BLaER1 (cell line): ENCODE results near the gene CUL1.
A peak's percentile ranks its signal among the peaks of the same experiment; 100 is the strongest.

Experiments
- H3K27ac ChIP-seq: shearing (Covaris generic); formaldehyde crosslinking; 2 replicates; pipeline ENCODE4 v1.8.1; 2022
- H3K27me3 ChIP-seq: shearing (Covaris generic); formaldehyde crosslinking; 2 replicates; pipeline ENCODE4 v1.8.1; 2022
- H3K36me3 ChIP-seq: shearing (Covaris generic); formaldehyde crosslinking; 2 replicates; pipeline ENCODE4 v1.8.1; 2022
- H3K4me1 ChIP-seq: shearing (Covaris generic); formaldehyde crosslinking; 2 replicates; pipeline ENCODE4 v1.8.1; 2022
- H3K4me2 ChIP-seq: shearing (Covaris generic); formaldehyde crosslinking; 2 replicates; pipeline ENCODE4 v1.8.1; 2022
- H3K4me3 ChIP-seq: shearing (Covaris generic); formaldehyde crosslinking; 2 replicates; pipeline ENCODE4 v1.8.1; 2022
- H3K9ac ChIP-seq: shearing (Covaris generic); formaldehyde crosslinking; 2 replicates; pipeline ENCODE4 v1.8.1; 2022
- H3K9me3 ChIP-seq: shearing (Covaris generic); formaldehyde crosslinking; 2 replicates; pipeline ENCODE4 v1.8.1; 2022
- H4K20me1 ChIP-seq: shearing (Covaris generic); formaldehyde crosslinking; 2 replicates; pipeline ENCODE4 v1.8.1; 2022
- Cebpa-rat ChIP-seq: shearing (Covaris generic); IDR thresholded peaks from 2 replicates; pipeline ENCODE4 v1.8.1; 2022

Gene CUL1

DNA sequence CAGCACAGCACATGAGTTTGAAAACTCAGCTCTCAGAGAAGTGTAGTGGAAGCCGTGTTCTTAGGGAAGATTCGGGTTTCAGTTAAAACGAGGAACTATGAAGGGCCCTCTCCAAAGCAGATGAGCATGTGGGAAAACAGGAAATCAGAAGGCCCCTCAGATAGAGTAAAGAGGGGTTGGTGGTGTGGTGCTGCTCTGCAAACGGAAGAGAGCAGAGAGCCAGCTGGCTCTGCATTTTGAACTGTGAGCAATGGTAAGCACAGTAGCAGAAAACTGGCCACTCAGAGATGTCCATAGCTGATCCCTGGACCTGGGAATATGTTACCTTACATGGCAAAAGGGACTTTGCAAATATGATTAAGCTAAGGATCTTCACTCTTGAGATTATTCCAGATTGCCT lies 27.9 kb upstream of the CUL1 start:
- TF ChIP-seq Cebpa-rat: no peak

DNA sequence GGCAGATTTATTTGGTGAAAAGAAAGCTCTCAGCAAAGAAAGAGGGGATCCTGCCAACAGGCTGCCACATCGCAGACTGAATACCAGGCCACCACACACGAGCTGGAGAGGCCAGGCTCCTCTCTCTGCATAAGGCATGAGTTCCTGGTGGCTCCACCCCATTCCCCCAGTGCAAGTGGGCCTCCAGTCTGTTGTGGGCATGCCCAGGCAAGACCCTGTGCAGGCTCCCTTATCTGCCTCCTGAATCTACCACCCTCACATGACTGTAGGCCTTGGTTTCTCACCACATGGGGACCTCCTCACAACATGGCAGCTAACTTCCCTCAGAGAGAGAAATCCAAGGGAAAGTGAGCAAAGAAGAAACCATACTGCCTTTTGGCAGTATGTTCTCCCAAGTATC lies 26.7 kb upstream of the CUL1 start:
- Histone ChIP-seq H3K36me3 (no peaks in the 10 kb centered on the region), H3K4me1 (peaks cover 13% of the 10 kb centered on the region), H3K27ac (0 out of 2 replicates have a peak overlapping the region, but pooled peaks have one; percentile 18), H3K9me3 (peaks cover 34% of the 10 kb centered on the region), H3K4me2 (no peak overlapping the region), H3K4me3 (no peak overlapping the region), H3K9ac (no peak overlapping the region), H4K20me1 (no peaks in the 10 kb centered on the region), H3K27me3 (no peaks in the 10 kb centered on the region)
- TF ChIP-seq Cebpa-rat: no peak

More for the DNA sequence above, 27.9 kb upstream of the CUL1 start:
- H3K27me3 ChIP-seq: no peaks in the 10 kb centered on the region
- H3K9me3 ChIP-seq: peaks cover 27% of the 10 kb centered on the region
- peak overlapping the region; percentile 53 for H3K4me2 ChIP-seq
- 0 out of 2 replicates have a peak overlapping the region, but pooled peaks have one; percentile 33 for H3K9ac ChIP-seq
- H3K4me1 ChIP-seq: peaks cover 13% of the 10 kb centered on the region
- H3K36me3 ChIP-seq: no peaks in the 10 kb centered on the region
- no peaks in the 10 kb centered on the region for H4K20me1 ChIP-seq
- peak overlapping the region; percentile 52 for H3K27ac ChIP-seq
- H3K4me3 ChIP-seq: no peak overlapping the region

DNA sequence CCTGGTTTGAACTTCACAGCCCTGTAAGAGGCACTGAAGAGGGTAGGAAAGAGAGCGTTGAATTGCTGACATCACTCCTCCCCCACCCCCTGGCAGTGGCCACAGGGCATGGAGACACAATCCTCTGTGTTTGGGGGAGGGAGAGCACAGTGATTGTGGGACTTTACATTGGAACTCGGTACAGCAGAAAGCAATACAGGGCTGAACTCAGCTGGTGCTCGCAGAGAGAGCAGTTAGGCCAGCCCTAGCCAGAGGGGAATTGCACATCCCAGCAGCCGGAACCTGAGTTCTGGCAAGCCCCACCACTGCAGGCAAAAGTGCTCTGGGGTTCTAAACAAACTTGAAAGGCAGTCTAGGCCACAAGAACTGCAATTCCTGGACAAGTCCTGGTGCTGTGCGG lies 24.0 kb upstream of the CUL1 start:
- Histone ChIP-seq H3K9me3 (peaks cover 34% of the 10 kb centered on the region), H3K27me3 (no peaks in the 10 kb centered on the region), H3K36me3 (no peaks in the 10 kb centered on the region), H3K9ac (no peak overlapping the region), H3K4me1 (peaks cover 18% of the 10 kb centered on the region), H4K20me1 (no peaks in the 10 kb centered on the region), H3K27ac (no peak overlapping the region), H3K4me3 (no peak overlapping the region), H3K4me2 (no peak overlapping the region)
- TF ChIP-seq Cebpa-rat: no peak

DNA sequence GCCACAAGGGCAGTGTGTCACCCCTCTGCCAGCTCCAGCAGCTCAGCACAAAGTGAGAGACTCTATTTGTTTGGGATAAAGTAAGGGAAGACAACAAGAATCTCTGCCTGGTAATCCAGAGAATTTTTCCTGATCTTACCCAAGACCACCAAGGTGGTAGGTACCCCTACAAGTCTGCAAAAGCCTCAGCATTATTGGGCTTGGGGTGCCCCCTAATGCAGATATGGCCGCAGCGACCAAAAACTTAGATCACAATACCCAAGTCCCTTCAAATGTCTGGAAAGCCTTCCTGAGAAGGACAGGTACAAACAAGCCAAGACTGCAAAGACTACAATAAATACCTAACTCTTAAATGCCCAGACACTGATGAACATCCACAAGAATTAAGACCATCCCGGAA lies 22.4 kb upstream of the CUL1 start:
- no peaks in the 10 kb centered on the region for H3K27me3 ChIP-seq
- TF ChIP-seq Cebpa-rat: no peak
- H3K27ac ChIP-seq: no peak overlapping the region
- H3K4me1 ChIP-seq: peaks cover 7% of the 10 kb centered on the region
- H3K4me3 ChIP-seq: no peak overlapping the region
- peaks cover 33% of the 10 kb centered on the region for H3K9me3 ChIP-seq
- H3K36me3 ChIP-seq: no peaks in the 10 kb centered on the region
- no peak overlapping the region for H3K4me2 ChIP-seq
- H3K9ac ChIP-seq: no peak overlapping the region
- H4K20me1 ChIP-seq: no peaks in the 10 kb centered on the region

DNA sequence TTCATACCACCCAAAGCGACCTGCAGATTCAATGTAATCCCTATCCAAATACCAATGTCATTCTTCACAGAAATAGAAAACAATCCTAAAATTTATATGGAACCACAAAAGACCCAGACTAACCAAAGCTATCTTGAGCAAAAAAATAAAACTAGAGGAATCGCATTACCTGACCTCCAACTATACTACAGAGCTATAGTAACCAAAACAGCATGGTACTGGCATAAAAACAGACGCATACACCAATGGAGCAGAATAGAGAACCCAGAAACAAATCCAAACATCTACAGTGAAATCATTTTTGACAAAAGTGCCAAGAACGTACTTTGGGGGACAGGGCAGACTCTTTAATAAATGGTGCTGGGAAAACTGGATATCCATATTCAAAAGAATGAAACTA lies 16.9 kb upstream of the CUL1 start:
- Histone ChIP-seq H3K4me2 (no peak overlapping the region), H3K27me3 (no peaks in the 10 kb centered on the region), H3K9ac (no peak overlapping the region), H3K36me3 (no peaks in the 10 kb centered on the region), H3K27ac (no peak overlapping the region), H3K4me3 (no peak overlapping the region), H3K9me3 (peaks cover 11% of the 10 kb centered on the region), H3K4me1 (0 out of 2 replicates have a peak, but pooled peaks cover 9% of the 10 kb centered on the region), H4K20me1 (no peaks in the 10 kb centered on the region)
- TF ChIP-seq Cebpa-rat: no peak

- Histone ChIP-seq H3K36me3 (no peaks in the 10 kb centered on the region), H4K20me1 (no peaks in the 10 kb centered on the region)
These were observed 14.3 kb upstream of the CUL1 start for GRCh38 chr7:148684289-148684830.

GRCh38 chr7:148686312-148686937 lies 12.3 kb upstream of the CUL1 start:
- H4K20me1 ChIP-seq: no peaks in the 10 kb centered on the region
- H3K9me3 ChIP-seq: peaks cover 11% of the 10 kb centered on the region
- H3K27me3 ChIP-seq: no peaks in the 10 kb centered on the region
- H3K4me3 ChIP-seq: no peak overlapping the region
- no peak overlapping the region for H3K27ac ChIP-seq
- no peak overlapping the region for H3K4me2 ChIP-seq
- no peaks in the 10 kb centered on the region for H3K36me3 ChIP-seq
- H3K9ac ChIP-seq: no peak overlapping the region
- H3K4me1 ChIP-seq: 0 out of 2 replicates have a peak, but pooled peaks cover 4% of the 10 kb centered on the region
- no peak for TF ChIP-seq Cebpa-rat

More at GRCh38 chr7:148684289-148684830, 14.3 kb upstream of the CUL1 start:
- H3K4me2 ChIP-seq: no peak overlapping the region
- peaks cover 11% of the 10 kb centered on the region for H3K9me3 ChIP-seq
- no peak overlapping the region for H3K4me3 ChIP-seq
- H3K4me1 ChIP-seq: 0 out of 2 replicates have a peak, but pooled peaks cover 4% of the 10 kb centered on the region
- no peak for TF ChIP-seq Cebpa-rat
- no peak overlapping the region for H3K27ac ChIP-seq
- H3K9ac ChIP-seq: no peak overlapping the region
- H3K27me3 ChIP-seq: no peaks in the 10 kb centered on the region

DNA sequence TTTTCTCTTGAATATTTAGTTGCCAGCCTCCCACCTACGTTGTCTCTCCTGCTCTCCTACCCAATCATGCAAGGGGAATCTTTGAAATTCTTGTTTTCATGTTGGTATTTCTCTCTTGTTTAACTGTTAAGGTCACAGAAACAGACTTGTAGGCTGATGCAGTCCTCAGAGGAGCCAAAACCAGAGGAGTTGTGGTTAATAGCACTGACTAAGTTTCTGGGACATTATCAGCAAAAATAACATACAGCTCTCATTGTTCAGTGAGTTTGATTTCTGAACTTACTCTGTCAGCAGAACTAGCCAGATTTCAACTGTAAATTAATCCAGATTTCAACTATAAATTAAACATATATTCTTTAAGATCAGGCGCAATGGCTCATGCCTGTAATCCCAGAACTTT lies 11.1 kb upstream of the CUL1 start:
- no peak overlapping the region for H3K9ac ChIP-seq
- no peaks in the 10 kb centered on the region for H3K27me3 ChIP-seq
- 0 out of 2 replicates have a peak, but pooled peaks cover under 1% of the 10 kb centered on the region for H3K9me3 ChIP-seq
- 0 out of 2 replicates have a peak, but pooled peaks cover 4% of the 10 kb centered on the region for H3K4me1 ChIP-seq
- H4K20me1 ChIP-seq: no peaks in the 10 kb centered on the region
- no peak overlapping the region for H3K4me2 ChIP-seq
- H3K36me3 ChIP-seq: no peaks in the 10 kb centered on the region
- H3K27ac ChIP-seq: no peak overlapping the region
- no peak overlapping the region for H3K4me3 ChIP-seq
- TF ChIP-seq Cebpa-rat: no peak

- Histone ChIP-seq H3K27me3 (no peaks in the 10 kb centered on the region), H3K36me3 (no peaks in the 10 kb centered on the region), H4K20me1 (no peaks in the 10 kb centered on the region), H3K27ac (no peak overlapping the region), H3K9me3 (no peaks in the 10 kb centered on the region), H3K4me3 (no peak overlapping the region), H3K9ac (no peak overlapping the region), H3K4me1 (0 out of 2 replicates have a peak, but pooled peaks cover 4% of the 10 kb centered on the region), H3K4me2 (no peak overlapping the region)
- no peak for TF ChIP-seq Cebpa-rat
These were observed 10.2 kb upstream of the CUL1 start for GRCh38 chr7:148688526-148688925.

GRCh38 chr7:148693651-148694050 lies 5.1 kb upstream of the CUL1 start:
- H3K9me3 ChIP-seq: no peaks in the 10 kb centered on the region
- peaks cover 16% of the 10 kb centered on the region for H3K4me1 ChIP-seq
- no peak overlapping the region for H3K27ac ChIP-seq

More at GRCh38 chr7:148693651-148694050, 5.1 kb upstream of the CUL1 start:
- H3K4me2 ChIP-seq: no peak overlapping the region
- H3K27me3 ChIP-seq: no peaks in the 10 kb centered on the region
- TF ChIP-seq Cebpa-rat: no peak
- no peaks in the 10 kb centered on the region for H4K20me1 ChIP-seq
- no peak overlapping the region for H3K4me3 ChIP-seq
- no peaks in the 10 kb centered on the region for H3K36me3 ChIP-seq
- H3K9ac ChIP-seq: no peak overlapping the region
